Large intestine (tissue), 3 donors: ENCODE data around the gene TTC13. TPM values are rescaled to one million over a fixed set of nuclear protein-coding genes. Genes with fewer than 3 reads are reported as not detected.
A peak's percentile ranks its signal among the peaks of the same experiment; 100 is the strongest.

Source experiments
- DNase-seq, 2 donors: peaks; one replicate each; pipeline versions ENCODE4 v3.0.0 to v3.0.0-alpha.2; 2013
- H3K27ac ChIP-seq: one replicate; pipeline ENCODE4 v1.5.1; 2013; ENCODE audit warnings: low read length
- H3K27me3 ChIP-seq: 2 replicates; pipeline ENCODE4 v1.6.1; 2013; ENCODE audit warnings: low read length; ENCODE audit not compliant: control insufficient read depth, insufficient read depth
- H3K36me3 ChIP-seq: 2 replicates; pipeline ENCODE4 v1.6.1; 2013; ENCODE audit warnings: low read length; ENCODE audit not compliant: control insufficient read depth, insufficient read depth
- H3K4me1 ChIP-seq: one replicate; pipeline ENCODE4 v1.6.1; 2013; ENCODE audit warnings: low read length; ENCODE audit not compliant: control insufficient read depth, insufficient read depth
- H3K4me3 ChIP-seq: one replicate; pipeline ENCODE4 v1.5.1; 2013; ENCODE audit warnings: low read length
- H3K9me3 ChIP-seq: one replicate; pipeline ENCODE4 v1.6.1; 2013; ENCODE audit warnings: mild to moderate bottlenecking, low read depth, low read length, moderate library complexity; ENCODE audit not compliant: control insufficient read depth
- WGBS: methylation state at CpG from one replicate; pipeline ENCODE4 v1.1.5; 2013; ENCODE audit warnings: low lambda C conversion rate; ENCODE audit not compliant: insufficient coverage; 5-methylcytosine and 5-hydroxymethylcytosine counted together
- polyA plus RNA-seq: library from polyadenylated mRNA; unstranded; fragments of 120-200 nt; gene quantifications from one replicate; pipeline ENCODE4 v1.2.1, GENCODE V29; 2013

Gene TTC13
- polyA plus RNA-seq, 1 donor, result 25.5 TPM

- H3K27ac ChIP-seq, result no peak overlapping the region
- WGBS, result 90% methylated on average over 2 of the region's 3 CpGs
- H3K4me3 ChIP-seq, result no peak overlapping the region
- H3K9me3 ChIP-seq, result no peaks in the 10 kb centered on the region
- no peak for DNase-seq
- no peaks in the 10 kb centered on the region for H3K4me1 ChIP-seq
- no peaks in the 10 kb centered on the region for H3K27me3 ChIP-seq
- H3K36me3 ChIP-seq, result peaks cover 11% of the 10 kb centered on the region
Observed at GRCh38 chr1:230948903-230949302, 29.8 kb downstream of the TTC13 start.

- Histone ChIP-seq H3K36me3 (peaks cover 8% of the 10 kb centered on the region), H3K9me3 (no peaks in the 10 kb centered on the region), H3K27ac (no peak overlapping the region), H3K4me1 (no peaks in the 10 kb centered on the region), H3K4me3 (no peak overlapping the region), H3K27me3 (no peaks in the 10 kb centered on the region)
- DNase-seq, result no peak
- WGBS, result no CpG with 5 or more reads among the region's 1 CpG
Observed at GRCh38 chr1:230948301-230948700, 30.4 kb downstream of the TTC13 start.

- H3K9me3 ChIP-seq, result no peaks in the 10 kb centered on the region
- no peaks in the 10 kb centered on the region for H3K27me3 ChIP-seq
- no peak overlapping the region for H3K4me3 ChIP-seq
- peaks cover 3% of the 10 kb centered on the region for H3K4me1 ChIP-seq
- DNase-seq, result no peak
- H3K36me3 ChIP-seq, result peaks cover 2% of the 10 kb centered on the region
- WGBS, result no CpG with 5 or more reads among the region's 2 CpGs
- H3K27ac ChIP-seq, result no peak overlapping the region
Observed at GRCh38 chr1:230943048-230943593, 35.5 kb downstream of the TTC13 start.

GRCh38 chr1:230940848-230941247, 37.8 kb downstream of the TTC13 start:
- no peak overlapping the region for H3K4me3 ChIP-seq
- no peak overlapping the region for H3K27ac ChIP-seq
- H3K9me3 ChIP-seq, result no peaks in the 10 kb centered on the region
- WGBS, result 100% methylated on average over 1 of the region's 1 CpG
- no peak for DNase-seq
- peaks cover 2% of the 10 kb centered on the region for H3K36me3 ChIP-seq
- no peaks in the 10 kb centered on the region for H3K27me3 ChIP-seq
- H3K4me1 ChIP-seq, result peaks cover 3% of the 10 kb centered on the region

- peaks cover 3% of the 10 kb centered on the region for H3K4me1 ChIP-seq
- no peaks in the 10 kb centered on the region for H3K9me3 ChIP-seq
- H3K4me3 ChIP-seq, result no peak overlapping the region
- no peak overlapping the region for H3K27ac ChIP-seq
- WGBS, result 100% methylated on average over 3 of the region's 4 CpGs
- H3K27me3 ChIP-seq, result no peaks in the 10 kb centered on the region
- DNase-seq, result no peak
- no peaks in the 10 kb centered on the region for H3K36me3 ChIP-seq
Observed at GRCh38 chr1:230939806-230940489, 38.7 kb downstream of the TTC13 start.

GRCh38 chr1:230938924-230939368, 39.7 kb downstream of the TTC13 start:
- Histone ChIP-seq H3K4me1 (peaks cover 3% of the 10 kb centered on the region), H3K9me3 (no peaks in the 10 kb centered on the region), H3K27ac (no peak overlapping the region), H3K36me3 (no peaks in the 10 kb centered on the region), H3K27me3 (no peaks in the 10 kb centered on the region), H3K4me3 (no peak overlapping the region)
- 30% methylated on average over 2 of the region's 2 CpGs for WGBS
- peak in 1 of 2 donors; percentile 49 for DNase-seq

- Histone ChIP-seq H3K27me3 (no peaks in the 10 kb centered on the region), H3K27ac (no peak overlapping the region), H3K9me3 (no peaks in the 10 kb centered on the region), H3K4me3 (no peak overlapping the region), H3K4me1 (peaks cover 3% of the 10 kb centered on the region), H3K36me3 (peaks cover 4% of the 10 kb centered on the region)
- no peak for DNase-seq
- WGBS, result 88% methylated on average over 1 of the region's 2 CpGs
Observed at GRCh38 chr1:230937371-230937770, 41.3 kb downstream of the TTC13 start.

- DNase-seq, result no peak
- Histone ChIP-seq H3K27ac (no peak overlapping the region), H3K4me1 (peaks cover 3% of the 10 kb centered on the region), H3K4me3 (no peak overlapping the region), H3K9me3 (no peaks in the 10 kb centered on the region), H3K27me3 (no peaks in the 10 kb centered on the region), H3K36me3 (peaks cover 5% of the 10 kb centered on the region)
- 96% methylated on average over 4 of the region's 5 CpGs for WGBS
Observed at GRCh38 chr1:230936475-230936874, 42.2 kb downstream of the TTC13 start.

GRCh38 chr1:230935852-230936251, 42.8 kb downstream of the TTC13 start:
- no peak overlapping the region for H3K27ac ChIP-seq
- H3K36me3 ChIP-seq, result peaks cover 11% of the 10 kb centered on the region
- H3K4me3 ChIP-seq, result no peak overlapping the region
- WGBS, result no CpG with 5 or more reads among the region's 6 CpGs
- H3K27me3 ChIP-seq, result no peaks in the 10 kb centered on the region
- DNase-seq, result no peak
- H3K4me1 ChIP-seq, result peaks cover 3% of the 10 kb centered on the region
- H3K9me3 ChIP-seq, result no peaks in the 10 kb centered on the region

GRCh38 chr1:230930986-230931385, 47.7 kb downstream of the TTC13 start:
- WGBS, result 60% methylated on average over 1 of the region's 3 CpGs
- H3K27me3 ChIP-seq, result no peaks in the 10 kb centered on the region
- DNase-seq, result no peak
- H3K9me3 ChIP-seq, result no peaks in the 10 kb centered on the region
- no peak overlapping the region for H3K27ac ChIP-seq
- H3K4me1 ChIP-seq, result no peaks in the 10 kb centered on the region
- no peak overlapping the region for H3K4me3 ChIP-seq
- H3K36me3 ChIP-seq, result peaks cover 17% of the 10 kb centered on the region

GRCh38 chr1:230926182-230926581, 52.5 kb downstream of the TTC13 start:
- no CpG with 5 or more reads among the region's 5 CpGs for WGBS
- H3K4me3 ChIP-seq, result no peak overlapping the region
- peaks cover 26% of the 10 kb centered on the region for H3K36me3 ChIP-seq

More at GRCh38 chr1:230926182-230926581, 52.5 kb downstream of the TTC13 start:
- H3K9me3 ChIP-seq, result no peaks in the 10 kb centered on the region
- DNase-seq, result no peak
- peaks cover 5% of the 10 kb centered on the region for H3K4me1 ChIP-seq
- no peak overlapping the region for H3K27ac ChIP-seq
- no peaks in the 10 kb centered on the region for H3K27me3 ChIP-seq
